Measurements from ENCODE around the gene GIMAP8.
"Not testable (repeated sequence)": the region's sequence is repeated elsewhere in the genome, so short reads cannot be mapped to it uniquely, and the experiment has no call there.

GIMAP8 gene

GRCh38 chr7:150481186-150481920 is 30.9 kb downstream of the GIMAP8 start:
- TF ChIP-seq EZH2 (optimal IDR thresholded peaks at IDR 0.05; ENCODE audit: low read depth, low read length) = no peak
- no peak for TF ChIP-seq CTCF (IDR thresholded peaks at IDR 0.05; ENCODE audit: low read length)
- no peak for TF ChIP-seq EZH2phosphoT487 (IDR thresholded peaks at IDR 0.05; ENCODE audit: low read length)
- Histone ChIP-seq H4K20me1 (ENCODE audit: insufficient read depth, low read length) (no peaks in the 10 kb centered on the region), H3K36me3 (replicated peaks; ENCODE audit: insufficient read depth, low read length) (no peaks in the 10 kb centered on the region), H2AFZ (ENCODE audit: low read length) (no peak overlapping the region), H3F3A (ENCODE audit: insufficient read depth, low read length) (no peaks in the 10 kb centered on the region), H3K79me2 (ENCODE audit: low read length) (no peaks in the 10 kb centered on the region), H3K27me3 (replicated peaks; ENCODE audit: insufficient read depth, low read length) (no peaks in the 10 kb centered on the region), H3K9ac (ENCODE audit: low read length) (no peak overlapping the region), H3K9me2 (replicated peaks; ENCODE audit: insufficient read depth, low read length) (no peaks in the 10 kb centered on the region), H3K9me3 (replicated peaks; ENCODE audit: insufficient read depth, low read length) (no peaks in the 10 kb centered on the region), H3K4me3 (ENCODE audit: low read length) (no peak overlapping the region), H3K4me1 (ENCODE audit: low read length) (no peaks in the 10 kb centered on the region), H3K27ac (ENCODE audit: low read length) (no peak overlapping the region), H3K4me2 (ENCODE audit: low read depth, low read length) (no peak overlapping the region)
- DNase-seq = no peak

- H3K4me2 ChIP-seq (ENCODE audit: low read depth, low read length) = no peak overlapping the region
- no peaks in the 10 kb centered on the region for H3F3A ChIP-seq (ENCODE audit: insufficient read depth, low read length)
- no peaks in the 10 kb centered on the region for H3K9me3 ChIP-seq (replicated peaks; ENCODE audit: insufficient read depth, low read length)
- H3K9ac ChIP-seq (ENCODE audit: low read length) = no peak overlapping the region
- no peak for DNase-seq
- H3K27ac ChIP-seq (ENCODE audit: low read length) = no peak overlapping the region
- H4K20me1 ChIP-seq (ENCODE audit: insufficient read depth, low read length) = no peaks in the 10 kb centered on the region
- TF ChIP-seq CTCF (IDR thresholded peaks at IDR 0.05; ENCODE audit: low read length) = no peak
- no peak for TF ChIP-seq EZH2 (optimal IDR thresholded peaks at IDR 0.05; ENCODE audit: low read depth, low read length)
- TF ChIP-seq EZH2phosphoT487 (IDR thresholded peaks at IDR 0.05; ENCODE audit: low read length) = no peak
- H3K27me3 ChIP-seq (replicated peaks; ENCODE audit: insufficient read depth, low read length) = no peaks in the 10 kb centered on the region
- no peak overlapping the region for H2AFZ ChIP-seq (ENCODE audit: low read length)
- H3K79me2 ChIP-seq (ENCODE audit: low read length) = no peaks in the 10 kb centered on the region
- H3K36me3 ChIP-seq (replicated peaks; ENCODE audit: insufficient read depth, low read length) = no peaks in the 10 kb centered on the region
- no peaks in the 10 kb centered on the region for H3K9me2 ChIP-seq (replicated peaks; ENCODE audit: insufficient read depth, low read length)
- no peak overlapping the region for H3K4me3 ChIP-seq (ENCODE audit: low read length)
- H3K4me1 ChIP-seq (ENCODE audit: low read length) = no peaks in the 10 kb centered on the region
Observed at GRCh38 chr7:150481922-150482321, 31.5 kb downstream of the GIMAP8 start.

- not testable (repeated sequence) for H3K36me3 ChIP-seq (replicated peaks; ENCODE audit: insufficient read depth, low read length); H3K4me1 ChIP-seq (ENCODE audit: low read length); H3K27me3 ChIP-seq (replicated peaks; ENCODE audit: insufficient read depth, low read length); H2AFZ ChIP-seq (ENCODE audit: low read length); H3K9me3 ChIP-seq (replicated peaks; ENCODE audit: insufficient read depth, low read length); H3K9me2 ChIP-seq (replicated peaks; ENCODE audit: insufficient read depth, low read length); H3K79me2 ChIP-seq (ENCODE audit: low read length); H3K4me2 ChIP-seq (ENCODE audit: low read depth, low read length); H3F3A ChIP-seq (ENCODE audit: insufficient read depth, low read length); H4K20me1 ChIP-seq (ENCODE audit: insufficient read depth, low read length); H3K27ac ChIP-seq (ENCODE audit: low read length); DNase-seq; H3K9ac ChIP-seq (ENCODE audit: low read length); H3K4me3 ChIP-seq (ENCODE audit: low read length)
Observed at GRCh38 chr7:150483514-150483913, 33.1 kb downstream of the GIMAP8 start.

- H3K4me2 ChIP-seq (ENCODE audit: low read depth, low read length); H3K79me2 ChIP-seq (ENCODE audit: low read length); DNase-seq; H3K9ac ChIP-seq (ENCODE audit: low read length); H3K4me1 ChIP-seq (ENCODE audit: low read length); H3K4me3 ChIP-seq (ENCODE audit: low read length); H3K27ac ChIP-seq (ENCODE audit: low read length); H3K27me3 ChIP-seq (replicated peaks; ENCODE audit: insufficient read depth, low read length); H3F3A ChIP-seq (ENCODE audit: insufficient read depth, low read length); H3K9me3 ChIP-seq (replicated peaks; ENCODE audit: insufficient read depth, low read length); H2AFZ ChIP-seq (ENCODE audit: low read length); H3K9me2 ChIP-seq (replicated peaks; ENCODE audit: insufficient read depth, low read length); H3K36me3 ChIP-seq (replicated peaks; ENCODE audit: insufficient read depth, low read length); H4K20me1 ChIP-seq (ENCODE audit: insufficient read depth, low read length): not testable (repeated sequence)
Observed at GRCh38 chr7:150484071-150484470, 33.6 kb downstream of the GIMAP8 start.
